Measurements from ENCODE around the gene CEACAM16.
"Not testable (repeated sequence)": the region's sequence is repeated elsewhere in the genome, so short reads cannot be mapped to it uniquely, and the experiment has no call there.

CEACAM16 gene

GRCh38 chr19:44666852-44667556 is 31.9 kb upstream of the CEACAM16 start:
- no peak for TF ChIP-seq CTCF (IDR thresholded peaks at IDR 0.05; ENCODE audit: low read depth, low read length, missing control alignments)
- H3K4me3 ChIP-seq (replicated peaks; ENCODE audit: low read depth, low read length): no peak overlapping the region
- no peak for DNase-seq (ENCODE audit: extremely low read depth, low read depth)

GRCh38 chr19:44668985-44669764 is 29.8 kb upstream of the CEACAM16 start:
- no peak overlapping the region for H3K4me3 ChIP-seq (replicated peaks; ENCODE audit: low read depth, low read length)
- no peak for DNase-seq (ENCODE audit: extremely low read depth, low read depth)
- no peak for TF ChIP-seq CTCF (IDR thresholded peaks at IDR 0.05; ENCODE audit: low read depth, low read length, missing control alignments)

- not testable (repeated sequence) for H3K4me3 ChIP-seq (replicated peaks; ENCODE audit: low read depth, low read length); DNase-seq (ENCODE audit: extremely low read depth, low read depth)
Observed at GRCh38 chr19:44670027-44670426, 28.9 kb upstream of the CEACAM16 start.

GRCh38 chr19:44671400-44671799 is 27.6 kb upstream of the CEACAM16 start, which contains the start of gene CEACAM19:
TSS of gene CEACAM19 (plus strand) at chr19:44671482. CDS start at chr19:44671932, 450 bp downstream.
- H3K4me3 ChIP-seq (replicated peaks; ENCODE audit: low read depth, low read length): no peak within 1 kb of the TSS
- DNase-seq (ENCODE audit: extremely low read depth, low read depth): no peak
- no peak for TF ChIP-seq CTCF (IDR thresholded peaks at IDR 0.05; ENCODE audit: low read depth, low read length, missing control alignments)

- H3K4me3 ChIP-seq (replicated peaks; ENCODE audit: low read depth, low read length): no peak overlapping the region
- no peak for DNase-seq (ENCODE audit: extremely low read depth, low read depth)
- no peak for TF ChIP-seq CTCF (IDR thresholded peaks at IDR 0.05; ENCODE audit: low read depth, low read length, missing control alignments)
Observed at GRCh38 chr19:44672226-44672625, 26.7 kb upstream of the CEACAM16 start.

- DNase-seq (ENCODE audit: extremely low read depth, low read depth): no peak
- H3K4me3 ChIP-seq (replicated peaks; ENCODE audit: low read depth, low read length): no peak overlapping the region
- no peak for TF ChIP-seq CTCF (IDR thresholded peaks at IDR 0.05; ENCODE audit: low read depth, low read length, missing control alignments)
Observed at GRCh38 chr19:44673510-44673909, 25.4 kb upstream of the CEACAM16 start.

GRCh38 chr19:44675521-44675920 is 23.4 kb upstream of the CEACAM16 start:
- TF ChIP-seq CTCF (IDR thresholded peaks at IDR 0.05; ENCODE audit: low read depth, low read length, missing control alignments): no peak
- no peak for DNase-seq (ENCODE audit: extremely low read depth, low read depth)
- no peak overlapping the region for H3K4me3 ChIP-seq (replicated peaks; ENCODE audit: low read depth, low read length)
